CD4-positive, alpha-beta T cell treated with Interleukin-6 for 4 hours (primary cell): ENCODE data around the gene BAD.
"Not testable (repeated sequence)": the region's sequence is repeated elsewhere in the genome, so short reads cannot be mapped to it uniquely, and the experiment has no call there.

Experiments
- DNase-seq: peaks from one replicate; pipeline ENCODE4 v3.0.0-alpha.2; 2020; ENCODE audit warnings: mixed read lengths

Gene BAD

DNA sequence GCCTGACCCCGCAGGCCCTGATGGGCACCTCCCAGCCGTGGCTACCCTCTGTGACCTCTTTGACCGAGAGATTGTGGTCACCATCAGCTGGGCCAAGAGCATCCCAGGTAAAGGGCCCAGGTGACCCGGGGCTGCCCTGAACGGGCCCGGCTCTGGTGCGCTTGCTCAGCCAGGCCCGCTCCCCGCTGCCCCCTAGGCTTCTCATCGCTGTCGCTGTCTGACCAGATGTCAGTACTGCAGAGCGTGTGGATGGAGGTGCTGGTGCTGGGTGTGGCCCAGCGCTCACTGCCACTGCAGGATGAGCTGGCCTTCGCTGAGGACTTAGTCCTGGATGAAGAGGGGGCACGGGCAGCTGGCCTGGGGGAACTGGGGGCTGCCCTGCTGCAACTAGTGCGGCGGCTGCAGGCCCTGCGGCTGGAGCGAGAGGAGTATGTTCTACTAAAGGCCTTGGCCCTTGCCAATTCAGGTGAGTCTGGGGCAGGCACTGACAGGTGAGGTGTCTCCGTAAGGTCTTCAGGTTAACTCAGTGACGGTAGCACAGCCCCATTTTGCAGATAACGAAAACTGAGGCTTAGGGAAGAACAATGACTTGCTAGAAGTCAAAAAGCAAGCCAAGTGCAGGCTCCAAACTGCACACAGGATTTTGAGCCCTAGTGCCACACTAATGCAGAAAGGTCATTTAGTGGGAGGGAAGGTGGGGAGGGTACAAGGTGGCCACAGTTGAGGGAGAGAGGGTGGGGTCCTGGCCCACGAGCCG lies 30.5 kb upstream of the BAD start:
- DNase-seq: no peak

DNA sequence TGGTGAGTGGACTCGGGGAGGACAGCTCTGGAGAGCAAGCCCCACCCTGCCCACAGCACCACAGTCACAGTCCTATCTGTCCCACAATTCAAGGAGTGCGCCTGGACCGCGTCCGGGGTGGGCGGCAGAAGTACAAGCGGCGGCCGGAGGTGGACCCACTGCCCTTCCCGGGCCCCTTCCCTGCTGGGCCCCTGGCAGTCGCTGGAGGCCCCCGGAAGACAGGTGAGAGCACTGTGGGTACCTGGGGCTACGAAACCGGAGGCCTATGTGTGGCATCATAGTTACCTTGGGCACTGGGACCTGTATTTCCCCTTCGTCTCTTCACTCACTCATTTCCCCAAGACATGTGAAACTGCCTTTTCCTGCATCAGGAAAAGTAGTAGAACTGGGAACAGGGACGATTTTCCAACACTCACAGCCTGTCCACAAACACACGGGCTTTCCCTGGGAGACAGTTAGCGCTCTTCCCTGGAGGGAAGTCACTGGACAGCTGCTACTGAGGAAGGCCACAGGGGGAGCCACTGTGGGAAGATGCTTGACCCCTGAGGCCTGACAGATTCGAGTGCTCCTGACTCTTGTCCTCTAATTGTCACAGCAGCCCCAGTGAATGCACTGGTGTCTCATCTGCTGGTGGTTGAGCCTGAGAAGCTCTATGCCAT lies 29.8 kb upstream of the BAD start:
- no peak for DNase-seq

DNA sequence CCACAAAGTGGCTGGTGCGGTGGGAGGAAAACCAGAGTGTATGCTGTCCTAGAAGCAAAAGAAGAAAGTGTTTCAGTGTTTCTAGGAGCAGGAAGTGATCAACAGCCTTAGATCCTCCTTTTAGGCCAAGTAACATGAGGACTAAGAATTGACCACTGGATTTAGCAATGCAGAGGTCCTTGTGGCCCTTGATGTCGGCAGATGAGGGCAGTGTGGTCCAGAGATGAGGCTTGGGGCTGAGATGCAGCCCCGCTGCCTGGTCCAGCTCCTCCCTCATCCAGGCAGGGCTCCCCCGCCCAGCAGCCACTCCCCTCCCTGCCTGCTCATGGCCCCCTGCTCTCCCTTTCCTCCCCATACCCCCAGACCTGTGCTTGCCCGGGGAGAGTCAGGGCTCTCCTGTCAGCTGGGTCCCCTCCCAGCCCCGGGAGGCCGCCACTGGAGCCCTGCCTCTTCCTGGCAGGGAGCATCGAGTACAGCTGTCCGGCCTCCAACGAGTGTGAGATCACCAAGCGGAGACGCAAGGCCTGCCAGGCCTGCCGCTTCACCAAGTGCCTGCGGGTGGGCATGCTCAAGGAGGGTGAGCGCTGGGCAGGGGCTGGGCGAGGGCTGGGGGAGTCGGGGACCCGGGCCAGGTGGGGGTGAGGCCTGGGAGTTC lies 29.2 kb upstream of the BAD start:
- no peak for DNase-seq

DNA sequence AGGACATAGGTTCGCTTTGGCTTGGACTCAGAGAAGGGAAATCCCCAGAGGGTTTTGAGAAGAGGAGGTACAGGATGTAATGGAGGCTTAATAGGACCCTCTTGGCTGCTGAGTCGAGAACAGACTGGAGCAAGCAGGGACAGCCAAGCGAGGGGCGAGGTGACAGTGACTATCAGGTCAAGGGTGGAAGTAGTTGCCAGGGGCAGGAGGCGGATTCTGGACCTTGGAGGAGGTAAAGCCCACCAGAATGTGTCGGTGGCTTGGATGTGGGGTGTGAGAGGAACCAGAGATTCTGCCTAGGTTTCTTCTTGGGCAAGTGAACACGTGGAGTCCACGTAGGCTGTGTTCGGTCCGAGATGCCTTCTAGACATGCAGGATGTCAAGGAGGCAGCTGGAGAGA lies 28.5 kb upstream of the BAD start:
- DNase-seq: no peak

DNA sequence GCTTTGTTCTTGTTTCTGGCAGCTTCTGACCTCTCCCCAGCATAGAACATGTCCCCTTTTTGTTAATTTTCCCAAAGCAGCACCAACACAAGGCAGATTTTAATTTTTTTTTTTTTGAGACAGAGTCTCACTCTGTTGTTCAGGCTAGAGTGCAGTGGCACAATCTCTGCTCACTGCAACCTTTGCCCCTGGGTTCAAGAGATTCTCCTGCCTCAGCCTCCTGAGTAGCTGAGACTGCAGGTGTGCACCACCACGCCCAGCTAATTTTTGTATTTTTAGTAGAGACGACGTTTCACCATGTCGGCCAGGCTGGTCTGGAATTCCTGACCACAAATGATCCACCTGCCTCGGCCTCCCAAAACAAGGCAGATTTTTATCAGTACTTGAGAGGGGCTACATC lies 23.3 kb upstream of the BAD start:
- DNase-seq: not testable (repeated sequence)

DNA sequence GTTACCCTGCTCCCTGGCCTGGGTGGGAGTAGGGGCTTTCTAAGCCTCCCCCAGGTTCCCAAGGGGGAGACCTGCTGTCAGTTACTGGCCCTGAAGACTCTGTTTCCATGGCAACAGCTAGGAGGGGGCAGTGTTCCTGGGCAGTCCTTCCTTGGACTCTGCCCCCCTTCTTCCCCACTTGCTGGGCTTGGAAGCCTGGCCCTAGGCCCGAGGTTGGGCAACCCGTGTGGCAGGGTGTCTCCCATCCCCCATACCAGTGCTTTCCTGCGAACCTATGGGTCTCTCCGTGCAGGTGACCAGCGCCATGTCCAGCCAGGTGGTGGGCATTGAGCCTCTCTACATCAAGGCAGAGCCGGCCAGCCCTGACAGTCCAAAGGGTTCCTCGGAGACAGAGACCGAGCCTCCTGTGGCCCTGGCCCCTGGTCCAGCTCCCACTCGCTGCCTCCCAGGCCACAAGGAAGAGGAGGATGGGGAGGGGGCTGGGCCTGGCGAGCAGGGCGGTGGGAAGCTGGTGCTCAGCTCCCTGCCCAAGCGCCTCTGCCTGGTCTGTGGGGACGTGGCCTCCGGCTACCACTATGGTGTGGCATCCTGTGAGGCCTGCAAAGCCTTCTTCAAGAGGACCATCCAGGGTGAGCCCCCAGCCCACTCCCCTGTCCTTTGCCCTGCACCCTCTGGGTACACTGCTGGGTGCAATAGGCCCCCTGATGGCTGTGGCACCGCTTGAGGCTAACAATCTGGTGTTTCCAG lies 22.6 kb upstream of the BAD start:
- no peak for DNase-seq

DNA sequence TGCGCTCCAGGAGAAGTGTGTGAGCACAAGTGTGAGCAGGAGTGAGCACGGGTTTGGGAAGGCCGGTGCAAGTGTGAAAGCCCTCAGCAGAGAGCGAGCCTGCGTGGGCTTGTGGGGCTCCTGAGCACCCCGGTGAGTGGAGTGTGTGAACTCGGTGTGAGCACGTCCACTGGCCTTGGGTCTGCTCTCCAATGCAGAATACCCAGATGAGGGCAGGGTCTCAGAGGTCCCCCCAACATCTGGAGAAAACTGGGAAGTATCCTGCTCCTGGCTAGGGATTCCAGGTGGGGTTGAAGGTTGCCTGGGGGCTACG lies 22.1 kb upstream of the BAD start:
- no peak for DNase-seq

DNA sequence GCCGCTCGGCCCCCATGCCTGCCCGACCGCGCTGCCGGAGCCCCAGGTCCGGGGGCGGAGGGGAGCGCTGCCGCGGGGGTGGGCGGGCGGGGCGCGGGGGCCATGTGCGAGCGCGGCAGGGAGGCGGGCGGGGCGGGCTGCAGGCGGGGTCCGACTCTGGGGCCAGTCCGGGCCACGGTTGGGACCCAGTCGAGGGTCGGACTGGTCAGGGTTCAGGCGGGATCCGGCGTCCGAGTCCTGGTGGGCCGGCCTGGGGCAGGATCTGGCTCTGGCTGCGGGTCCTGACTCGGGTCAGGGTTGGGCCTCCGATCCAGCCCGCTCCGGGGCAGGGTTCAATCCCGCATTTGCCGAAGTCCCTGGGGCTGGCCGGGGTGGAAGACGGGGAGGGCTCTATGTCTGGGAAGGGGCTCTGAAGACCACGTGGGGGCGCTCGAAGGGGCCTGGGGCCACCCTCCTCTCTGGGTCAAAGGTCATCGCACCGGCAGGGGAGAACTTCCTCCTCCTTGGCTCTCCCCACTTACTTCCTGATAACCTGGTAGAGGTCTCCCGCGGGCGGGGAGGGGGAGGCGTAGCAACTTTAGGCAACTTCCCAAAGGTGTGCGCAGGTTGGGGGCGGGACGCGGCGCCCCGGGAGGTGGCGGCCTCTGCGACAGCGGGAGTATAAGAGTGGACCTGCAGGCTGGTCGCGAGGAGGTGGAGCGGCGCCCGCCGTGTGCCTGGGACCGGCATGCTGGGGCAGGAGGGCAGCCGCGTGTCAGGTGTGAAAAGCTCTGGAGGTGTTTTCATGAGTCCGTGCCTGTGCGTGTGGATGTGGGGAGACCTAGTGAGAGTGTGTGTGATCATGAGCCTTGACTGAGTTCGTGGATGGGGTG lies 21.5 kb upstream of the BAD start:
- DNase-seq: peak; percentile 84

DNA sequence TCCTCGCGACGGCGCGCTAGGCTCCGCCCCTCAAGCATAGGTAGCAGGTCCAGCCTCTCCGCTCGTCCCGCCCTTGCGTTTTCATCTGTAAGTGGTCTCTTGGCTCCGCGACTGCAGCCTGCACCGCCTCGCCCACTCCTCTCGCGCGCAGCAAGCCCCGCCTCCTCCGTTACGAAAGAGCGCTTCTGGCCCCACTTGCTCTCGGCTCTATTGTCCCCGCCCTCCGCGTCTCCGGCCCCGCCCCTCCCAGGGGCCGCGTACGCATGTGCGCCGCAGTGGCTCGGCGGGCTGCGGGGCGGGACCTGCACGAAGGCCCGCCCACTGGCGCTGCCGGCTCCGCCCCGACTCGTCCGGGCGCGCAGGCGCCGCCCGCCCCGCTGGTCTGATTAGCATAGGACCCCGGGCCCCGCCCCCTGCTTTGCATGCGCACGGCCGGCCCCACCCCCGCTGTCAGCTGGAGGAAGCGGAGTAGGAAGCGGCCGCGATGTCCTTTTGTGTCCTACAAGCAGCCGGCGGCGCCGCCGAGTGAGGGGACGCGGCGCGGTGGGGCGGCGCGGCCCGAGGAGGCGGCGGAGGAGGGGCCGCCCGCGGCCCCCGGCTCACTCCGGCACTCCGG lies 20.7 kb upstream of the BAD start, which contains the start of gene ESRRA:
ESRRA (plus strand) TSS at position 450 of the 616 bp plus-strand sequence. CDS start 1,656 bp downstream, outside the sequence.
- DNase-seq: peak; percentile 100

DNA sequence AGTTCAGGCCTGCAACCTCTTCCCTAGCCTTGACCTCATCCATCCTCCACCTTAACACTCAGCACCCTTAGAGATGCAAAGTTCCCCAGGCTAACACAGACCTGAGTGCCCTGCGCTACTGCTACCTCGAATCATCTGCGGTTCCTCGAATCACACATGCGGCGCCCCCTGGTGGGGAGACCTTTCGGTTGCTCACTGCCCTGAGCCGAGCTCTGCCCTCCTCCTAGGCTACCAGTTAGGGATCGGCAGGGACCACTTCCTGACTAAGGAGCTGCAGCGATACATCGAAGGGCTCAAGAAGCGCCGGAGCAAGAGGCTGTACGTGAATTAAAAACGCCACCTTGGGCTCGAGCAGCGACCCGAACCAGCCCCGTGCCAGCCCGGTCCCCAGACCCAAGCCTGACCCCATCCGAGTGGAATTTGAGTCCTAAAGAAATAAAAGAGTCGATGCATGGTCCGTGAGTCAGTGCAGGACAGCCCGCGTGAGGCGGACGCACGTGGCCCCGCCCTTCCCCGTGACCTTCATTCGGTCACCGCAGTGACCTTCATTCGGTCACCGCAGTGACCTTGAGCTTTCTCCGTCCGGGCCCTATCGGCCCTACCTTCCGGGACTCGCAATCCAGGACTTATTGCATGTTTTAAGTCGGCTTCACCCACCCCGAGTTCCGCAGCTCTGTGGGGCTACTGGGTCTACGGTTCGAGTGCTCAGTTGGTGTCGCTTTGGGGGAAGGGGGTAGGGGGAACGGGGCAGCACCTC lies 20.0 kb upstream of the BAD start:
- peak; percentile 97 for DNase-seq

DNA sequence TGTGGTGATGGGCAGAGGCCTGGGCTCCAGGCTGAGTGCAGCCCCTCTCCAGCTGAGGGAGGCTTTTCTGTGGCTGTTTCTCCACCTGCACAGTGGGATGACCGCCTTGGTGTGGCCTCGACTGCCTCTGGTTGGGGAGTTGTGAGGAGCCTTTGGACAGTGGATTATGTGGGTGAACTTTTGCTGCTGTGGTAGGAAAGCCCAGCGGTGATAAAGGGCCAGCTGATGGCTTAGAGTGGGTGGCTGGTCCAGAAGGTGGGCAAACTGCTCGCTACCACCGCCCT lies 19.5 kb upstream of the BAD start:
- no peak for DNase-seq

DNA sequence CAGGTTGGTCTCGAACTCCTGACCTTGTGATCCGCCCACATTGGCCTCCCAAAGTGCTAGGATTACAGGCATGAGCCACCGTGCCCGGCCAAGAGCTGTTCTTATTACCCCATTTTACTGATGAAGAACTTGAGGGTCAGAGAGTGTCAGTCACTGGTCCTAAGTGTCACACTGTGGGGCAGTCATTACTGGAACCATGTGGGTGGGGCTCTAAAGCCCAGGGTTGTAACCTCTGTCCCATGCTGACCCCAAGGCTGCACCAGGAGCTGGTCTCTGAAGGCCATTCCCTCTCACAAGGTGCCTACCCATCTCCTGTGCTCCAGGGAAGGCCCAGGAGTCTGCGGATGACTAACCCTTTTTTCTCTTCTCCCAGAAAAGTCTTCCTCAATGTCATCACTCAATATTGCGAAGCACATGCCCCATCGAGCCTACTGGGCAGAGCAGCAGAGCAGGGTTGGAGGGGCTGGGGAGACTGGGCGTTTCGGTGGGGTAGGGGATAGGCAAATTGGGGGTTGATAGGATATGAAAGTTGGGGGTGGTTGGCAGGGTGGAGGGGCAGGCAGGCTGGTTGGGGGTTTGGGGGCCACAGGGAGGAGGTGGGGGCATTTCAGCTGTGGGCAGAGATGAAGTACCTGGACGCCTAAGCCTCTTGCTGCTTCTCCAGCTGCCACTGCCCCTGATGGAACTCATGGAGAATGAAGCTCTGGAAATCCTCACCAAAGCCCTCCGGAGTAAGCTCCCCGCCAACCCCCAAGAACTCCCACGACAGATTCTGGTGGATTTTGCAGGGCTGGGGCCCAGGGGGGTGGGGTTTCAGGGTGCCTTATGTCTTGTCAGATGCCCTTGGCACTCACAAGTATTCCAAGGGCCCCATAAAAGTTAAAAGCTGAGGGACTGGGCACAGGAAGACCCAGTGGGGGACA lies 18.9 kb upstream of the BAD start:
- no peak for DNase-seq

DNA sequence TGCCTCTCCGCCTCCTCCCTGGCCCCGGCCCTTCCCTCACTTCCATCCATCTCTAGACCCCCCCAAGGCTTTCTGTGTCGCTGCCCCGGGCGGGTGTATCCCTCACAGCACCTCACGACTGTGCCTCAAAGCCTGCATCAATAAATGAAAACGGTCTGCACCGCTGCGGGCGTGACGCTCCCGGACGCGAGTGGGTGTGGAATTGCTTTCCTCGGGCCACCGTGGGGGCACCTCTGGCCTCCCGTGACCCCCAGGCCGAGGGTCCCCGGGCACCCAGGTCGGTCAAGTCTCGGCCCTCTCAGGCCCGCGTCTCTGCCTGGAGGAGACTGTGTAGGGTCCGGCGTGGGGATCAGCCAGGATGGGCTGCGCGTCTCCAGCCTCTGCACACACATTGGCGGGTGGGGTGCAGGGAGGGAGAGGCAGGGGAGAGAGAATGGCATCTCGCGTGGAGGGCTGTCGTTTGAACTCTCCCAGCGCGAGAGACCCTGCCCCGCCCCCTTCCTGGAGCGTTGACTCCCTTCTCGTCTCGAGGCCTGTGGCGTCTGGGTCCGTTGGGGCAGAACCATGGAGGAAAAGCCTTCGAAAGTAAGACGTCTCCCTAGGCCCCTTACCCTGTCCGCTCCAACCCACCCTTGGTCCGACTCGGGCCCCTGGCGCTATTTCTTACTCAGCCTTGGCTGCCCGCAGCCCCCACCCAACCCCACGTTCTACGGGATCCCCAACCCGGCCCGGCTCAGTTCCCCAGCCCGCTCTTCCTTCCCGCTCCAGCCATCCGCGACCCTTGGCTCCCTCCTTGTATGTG lies 15.6 kb upstream of the BAD start, which contains the start of gene CATSPERZ:
CATSPERZ (plus strand) TSS at position 512 of the 802 bp plus-strand sequence; CDS start at position 565, 53 bp downstream.
- peak; percentile 50 for DNase-seq

DNA sequence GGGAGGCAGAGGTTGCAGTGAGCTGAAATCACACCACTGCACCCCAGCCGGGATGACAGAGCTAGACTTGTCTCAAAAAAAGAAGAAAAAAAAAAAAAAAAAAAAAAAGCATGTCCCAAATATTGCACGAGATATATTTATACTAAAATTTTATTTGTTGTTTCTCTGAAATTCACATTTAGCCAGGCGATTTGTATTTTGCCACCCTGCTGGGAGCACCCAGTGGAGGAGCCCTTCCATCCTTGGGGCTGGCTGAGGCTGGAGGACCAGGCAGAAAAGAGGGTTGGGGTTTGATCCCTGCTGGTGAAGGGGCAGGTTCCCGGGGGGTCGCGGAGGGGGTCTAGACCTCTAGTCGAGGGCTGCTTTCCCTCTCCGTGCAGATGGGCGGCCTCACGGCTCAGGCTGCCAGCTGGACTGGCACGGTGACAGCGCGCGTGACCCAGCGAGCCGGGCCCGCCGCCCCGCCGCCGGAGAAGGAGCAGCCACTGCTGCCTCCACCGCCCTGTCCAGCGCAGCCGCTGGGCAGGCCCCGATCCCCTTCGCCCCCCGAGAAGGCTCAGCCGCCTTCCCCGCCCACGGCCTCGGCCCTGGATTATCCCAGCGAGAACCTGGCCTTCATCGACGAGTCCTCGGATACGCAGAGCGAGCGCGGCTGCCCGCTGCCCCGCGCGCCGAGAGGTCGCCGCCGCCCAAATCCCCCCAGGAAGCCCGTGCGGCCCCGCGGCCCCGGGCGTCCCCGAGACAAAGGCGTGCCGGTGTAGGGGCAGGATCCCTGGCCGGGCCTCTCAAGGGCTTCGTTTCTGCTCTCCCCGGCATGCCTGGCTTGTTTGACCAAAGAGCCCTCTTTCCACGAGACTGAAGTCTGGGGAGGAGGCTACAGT lies 14.7 kb upstream of the BAD start:
- no peak for DNase-seq

DNA sequence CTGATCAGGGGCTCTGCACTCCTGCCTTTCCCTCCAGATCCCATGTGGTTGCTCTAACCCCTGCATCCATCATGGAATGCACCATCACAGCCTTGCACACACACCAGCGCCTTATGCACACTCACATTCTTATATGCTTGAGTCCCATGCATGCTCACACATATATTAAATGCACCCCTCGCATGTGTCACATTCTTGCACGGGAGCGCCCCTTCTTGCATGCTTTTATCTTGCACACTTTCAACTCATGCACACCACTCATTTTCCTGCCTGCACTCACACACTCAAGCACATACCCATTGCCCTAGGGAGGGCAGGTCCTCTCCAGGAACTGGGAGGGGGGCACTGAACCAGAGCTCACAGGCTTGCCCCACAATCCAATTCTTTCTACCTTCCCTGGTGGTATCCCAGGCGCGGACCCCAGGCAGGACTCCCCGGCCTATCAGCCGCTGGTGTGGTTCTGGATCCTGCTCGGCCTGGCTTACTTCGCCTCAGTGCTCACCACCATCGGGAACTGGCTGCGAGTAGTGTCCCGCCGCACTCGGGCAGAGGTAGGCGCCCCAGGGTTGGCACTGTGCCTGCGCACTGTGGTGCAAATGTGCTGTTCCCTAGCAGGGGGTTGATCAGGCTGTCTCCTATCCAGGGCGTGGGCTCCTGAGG lies 13.4 kb upstream of the BAD start:
- DNase-seq: no peak

DNA sequence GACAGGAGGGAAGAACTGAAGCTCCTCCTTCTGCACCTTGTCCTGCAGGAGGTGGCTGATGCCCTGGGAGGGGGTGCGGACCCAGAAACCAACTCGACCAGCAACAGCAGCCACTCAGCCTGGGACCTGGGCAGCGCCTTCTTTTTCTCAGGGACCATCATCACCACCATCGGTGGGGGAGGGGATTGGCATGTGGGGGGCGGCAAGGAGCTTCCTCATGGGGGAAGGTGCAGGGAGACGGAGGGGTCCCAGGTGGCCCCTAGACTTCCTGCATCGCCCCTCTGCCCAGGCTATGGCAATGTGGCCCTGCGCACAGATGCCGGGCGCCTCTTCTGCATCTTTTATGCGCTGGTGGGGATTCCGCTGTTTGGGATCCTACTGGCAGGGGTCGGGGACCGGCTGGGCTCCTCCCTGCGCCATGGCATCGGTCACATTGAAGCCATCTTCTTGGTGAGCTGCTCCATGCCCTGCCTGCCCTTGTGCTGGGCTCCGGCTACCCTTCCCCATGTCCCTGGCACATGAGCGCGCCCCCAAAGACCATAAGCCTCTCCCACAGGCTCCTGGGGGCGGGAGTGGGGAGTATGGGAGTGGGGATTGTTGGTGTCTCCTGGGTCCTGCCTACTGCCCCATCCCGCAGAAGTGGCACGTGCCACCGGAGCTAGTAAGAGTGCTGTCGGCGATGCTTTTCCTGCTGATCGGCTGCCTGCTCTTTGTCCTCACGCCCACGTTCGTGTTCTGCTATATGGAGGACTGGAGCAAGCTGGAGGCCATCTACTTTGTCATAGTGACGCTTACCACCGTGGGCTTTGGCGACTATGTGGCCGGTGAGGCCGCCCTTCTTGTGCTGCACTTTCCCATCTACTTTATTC lies 12.6 kb upstream of the BAD start:
- DNase-seq: no peak

DNA sequence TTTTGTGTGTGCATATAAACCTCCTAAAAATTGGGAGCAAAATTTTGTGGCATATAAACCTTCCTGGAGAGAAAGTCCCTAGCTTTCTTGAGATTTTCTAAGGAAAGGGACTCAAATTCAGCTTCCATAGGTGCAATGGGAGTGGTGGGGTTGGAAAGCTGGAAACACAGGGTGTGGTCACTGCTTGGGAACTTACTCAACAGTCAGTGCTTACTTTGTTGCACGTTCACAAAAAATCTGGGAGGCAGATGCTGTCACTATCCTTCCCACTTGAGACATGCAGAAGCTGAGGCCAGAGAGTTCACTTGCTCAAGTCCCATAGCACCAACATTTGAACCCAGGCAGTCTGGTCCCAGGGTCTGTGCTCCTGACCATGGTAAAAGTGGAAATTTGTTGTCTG lies 11.8 kb upstream of the BAD start:
- no peak for DNase-seq
